ENCODE data around the gene DNM1L.

DNA sequence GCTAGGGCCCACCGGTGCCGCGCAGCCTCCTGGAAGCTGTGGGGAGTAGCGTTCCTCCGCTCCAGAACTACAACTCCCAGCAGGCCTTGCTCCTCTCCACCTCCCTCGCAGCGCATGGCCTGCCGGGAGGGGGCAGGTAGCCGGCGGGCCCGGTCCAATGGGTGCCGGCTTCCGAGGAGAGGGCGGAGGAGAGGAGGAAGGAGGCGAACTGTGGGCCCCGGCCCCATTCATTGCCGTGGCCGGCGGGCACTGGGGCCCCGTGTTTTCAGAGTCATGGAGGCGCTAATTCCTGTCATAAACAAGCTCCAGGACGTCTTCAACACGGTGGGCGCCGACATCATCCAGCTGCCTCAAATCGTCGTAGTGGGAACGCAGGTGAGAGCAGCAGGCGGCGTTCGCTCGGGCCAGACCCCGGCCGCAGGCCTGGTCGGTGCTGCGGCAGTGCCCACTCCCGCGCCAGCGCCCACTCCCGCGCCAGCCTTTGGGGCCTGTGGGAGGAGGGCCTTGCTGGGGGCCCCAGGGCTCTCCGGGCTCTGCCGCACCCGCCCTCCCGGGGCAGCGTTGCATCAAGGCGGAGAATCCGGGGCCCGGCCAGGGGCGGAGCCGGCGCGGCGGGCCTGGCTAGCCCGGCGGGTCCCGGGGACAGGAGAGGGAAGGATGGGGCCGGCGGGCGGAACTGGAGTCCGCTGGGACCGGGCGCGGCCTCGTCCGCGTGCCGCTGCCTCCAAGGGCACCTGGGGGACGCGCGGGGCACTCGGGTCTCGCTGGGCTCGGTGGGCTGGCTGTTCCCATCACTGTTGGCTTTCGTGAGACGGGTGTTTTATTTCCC lies at the start of gene DNM1L:
- TF ChIP-seq, protein P1, sequence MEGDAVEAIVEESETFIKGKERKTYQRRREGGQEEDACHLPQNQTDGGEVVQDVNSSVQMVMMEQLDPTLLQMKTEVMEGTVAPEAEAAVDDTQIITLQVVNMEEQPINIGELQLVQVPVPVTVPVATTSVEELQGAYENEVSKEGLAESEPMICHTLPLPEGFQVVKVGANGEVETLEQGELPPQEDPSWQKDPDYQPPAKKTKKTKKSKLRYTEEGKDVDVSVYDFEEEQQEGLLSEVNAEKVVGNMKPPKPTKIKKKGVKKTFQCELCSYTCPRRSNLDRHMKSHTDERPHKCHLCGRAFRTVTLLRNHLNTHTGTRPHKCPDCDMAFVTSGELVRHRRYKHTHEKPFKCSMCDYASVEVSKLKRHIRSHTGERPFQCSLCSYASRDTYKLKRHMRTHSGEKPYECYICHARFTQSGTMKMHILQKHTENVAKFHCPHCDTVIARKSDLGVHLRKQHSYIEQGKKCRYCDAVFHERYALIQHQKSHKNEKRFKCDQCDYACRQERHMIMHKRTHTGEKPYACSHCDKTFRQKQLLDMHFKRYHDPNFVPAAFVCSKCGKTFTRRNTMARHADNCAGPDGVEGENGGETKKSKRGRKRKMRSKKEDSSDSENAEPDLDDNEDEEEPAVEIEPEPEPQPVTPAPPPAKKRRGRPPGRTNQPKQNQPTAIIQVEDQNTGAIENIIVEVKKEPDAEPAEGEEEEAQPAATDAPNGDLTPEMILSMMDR (IDR thresholded peaks at IDR 0.05; ENCODE audit: insufficient read depth, low read depth, low read length) = no peak
- no peak for TF ChIP-seq EZH2 (IDR thresholded peaks at IDR 0.05; ENCODE audit: insufficient read depth, low read length)

All from astrocyte (in vitro differentiated cells and primary cell).